Kidney (tissue), 22 donors: ENCODE data around the gene WWC2. TPM values are rescaled to one million over a fixed set of nuclear protein-coding genes. Genes with fewer than 3 reads are reported as not detected.

ENCODE experiments used
- DNase-seq, 5 donors: peaks; one replicate each; pipeline ENCODE4 v3.0.0-alpha.2; 2013 to 2020
- FAIRE-seq: peaks from 2 replicates; lab custom pipeline; 2012; peaks lifted over from hg19 to GRCh38; lab: Jason Lieb, UNC
- H3K27ac ChIP-seq, 2 donors: one replicate each; pipeline ENCODE4 v1.7.0; 2013; ENCODE audit warnings: low read depth in 2 of 2, low read length in 2 of 2, inconsistent platforms in 1 of 2
- H3K27me3 ChIP-seq: one replicate; pipeline ENCODE4 v1.7.1; 2013; ENCODE audit warnings: low read length, inconsistent platforms; ENCODE audit not compliant: control insufficient read depth, insufficient read depth
- H3K36me3 ChIP-seq, 3 donors: one replicate each; pipeline versions ENCODE4 v1.7.0 to v1.7.1; 2013; ENCODE audit warnings: low read length in 3 of 3, control low read depth in 1 of 3, inconsistent platforms in 1 of 3; ENCODE audit not compliant: insufficient read depth in 3 of 3, control insufficient read depth in 2 of 3
- H3K4me1 ChIP-seq, 3 donors: one replicate each; pipeline versions ENCODE4 v1.7.0 to v1.7.1; 2013; ENCODE audit warnings: low read length in 3 of 3, inconsistent platforms in 1 of 3, low read depth in 1 of 3; ENCODE audit not compliant: control insufficient read depth in 2 of 3, insufficient read depth in 2 of 3
- H3K4me3 ChIP-seq, 3 donors: one replicate each; pipeline versions ENCODE4 v1.7.0 to v1.8.1; 2013; ENCODE audit warnings: low read length in 3 of 3, control low read depth in 1 of 3, inconsistent platforms in 1 of 3
- H3K9ac ChIP-seq, 3 donors: one replicate each; pipeline versions ENCODE4 v1.7.0 to v1.7.1; 2013; ENCODE audit warnings: low read length in 3 of 3, control low read depth in 1 of 3, inconsistent platforms in 1 of 3
- H3K9me3 ChIP-seq, 3 donors: one replicate each; pipeline versions ENCODE4 v1.7.0 to v1.7.1; 2013; ENCODE audit warnings: low read length in 3 of 3, control low read depth in 1 of 3, inconsistent platforms in 1 of 3; ENCODE audit not compliant: control insufficient read depth in 2 of 3, insufficient read depth in 1 of 3
- intact Hi-C: fragments of 100-400 bp; cut with DNase I; formaldehyde crosslinking; loops from one replicate; pipeline ENCODE4 v1.11.1; 2022
- long read RNA-seq, 10 donors: library from polyadenylated mRNA in 1 of 10; unstranded in 1 of 10; transcript quantifications; one replicate each; pipeline ENCODE4 v2.0.0 and lab custom pipeline, GENCODE V29; 2021 to 2026
- polyA plus RNA-seq: library from polyadenylated mRNA; stranded (reverse); fragments of 350-450 nt; fragmentation: Illumina TruSeq; extraction: RNeasy Lipid Tissue Mini Kit (QIAGEN cat#74804); gene quantifications from one replicate; pipeline ENCODE4 v1.2.3, GENCODE V29; 2014; ENCODE audit warnings: low read depth, low replicate concordance; ENCODE audit not compliant: insufficient read depth
- total RNA-seq: library from RNA; stranded (reverse); fragmentation: NEBNext Ultra II Directional; extraction: Animal tissue kit (Norgen Biotek cat#: 25700); gene quantifications from one replicate; pipeline ENCODE4 v1.2.1, GENCODE V29; 2021
- TF ChIP-seq, protein P1 (sequence below): IDR thresholded peaks from 3 replicates; pipeline ENCODE4 v1.5.1; 2012; ENCODE audit warnings: mild to moderate bottlenecking, moderate library complexity, borderline replicate concordance; ENCODE audit not compliant: insufficient read depth; ENCODE audit errors: extremely low read depth
- donor health status: control.
- donor health status: control.
- donor health status: control.
- donor health status: control.
- donor health status: control.
- donor health status: DM: yes; HTN: yes; CAD: no.
- donor health status: Normal renal cell carcinoma (clear cell type).

WWC2 gene
- total RNA-seq, result 59.6 TPM
- polyA plus RNA-seq, result 10.1 TPM
- long read RNA-seq, donor 1, full-length matches to known transcripts, result 5 of 5 reads
- long read RNA-seq, donor 1, partial matches to known transcripts, result 0 of 5 reads
- long read RNA-seq, donor 1, other reads (novel, unspliced or antisense), result 0 of 5 reads
- long read RNA-seq, donor 2, full-length matches to known transcripts, result 2 of 12 reads
- long read RNA-seq, donor 2, partial matches to known transcripts, result 10 of 12 reads
- long read RNA-seq, donor 2, other reads (novel, unspliced or antisense), result 0 of 12 reads
- long read RNA-seq, donor 3, full-length matches to known transcripts, result 7 of 7 reads
- long read RNA-seq, donor 3, partial matches to known transcripts, result 0 of 7 reads
- long read RNA-seq, donor 3, other reads (novel, unspliced or antisense), result 0 of 7 reads
- long read RNA-seq, donor 4, full-length matches to known transcripts, result 5 of 5 reads
- long read RNA-seq, donor 4, partial matches to known transcripts, result 0 of 5 reads
- long read RNA-seq, donor 4, other reads (novel, unspliced or antisense), result 0 of 5 reads
- long read RNA-seq, donor 5, partial matches to known transcripts, result 0 of 1 reads
- long read RNA-seq, donor 5, other reads (novel, unspliced or antisense), result 0 of 1 reads
- long read RNA-seq, donor 6, full-length matches to known transcripts, result 2 of 2 reads
- long read RNA-seq, donor 6, partial matches to known transcripts, result 0 of 2 reads
- long read RNA-seq, donor 6, other reads (novel, unspliced or antisense), result 0 of 2 reads
- long read RNA-seq, donor 7, full-length matches to known transcripts, result 27 of 46 reads
- long read RNA-seq, donor 7, partial matches to known transcripts, result 11 of 46 reads
- long read RNA-seq, donor 7, other reads (novel, unspliced or antisense), result 8 of 46 reads
- long read RNA-seq, donor 8, partial matches to known transcripts, result 0 of 2 reads
- long read RNA-seq, donor 8, other reads (novel, unspliced or antisense), result 0 of 2 reads
- long read RNA-seq, donor 9, partial matches to known transcripts, result 0 of 1 reads
- long read RNA-seq, donor 9, other reads (novel, unspliced or antisense), result 0 of 1 reads
- long read RNA-seq, donor 10, full-length matches to known transcripts, result 4 of 21 reads
- long read RNA-seq, donor 10, partial matches to known transcripts, result 17 of 21 reads
- long read RNA-seq, donor 10, other reads (novel, unspliced or antisense), result 0 of 21 reads

DNA sequence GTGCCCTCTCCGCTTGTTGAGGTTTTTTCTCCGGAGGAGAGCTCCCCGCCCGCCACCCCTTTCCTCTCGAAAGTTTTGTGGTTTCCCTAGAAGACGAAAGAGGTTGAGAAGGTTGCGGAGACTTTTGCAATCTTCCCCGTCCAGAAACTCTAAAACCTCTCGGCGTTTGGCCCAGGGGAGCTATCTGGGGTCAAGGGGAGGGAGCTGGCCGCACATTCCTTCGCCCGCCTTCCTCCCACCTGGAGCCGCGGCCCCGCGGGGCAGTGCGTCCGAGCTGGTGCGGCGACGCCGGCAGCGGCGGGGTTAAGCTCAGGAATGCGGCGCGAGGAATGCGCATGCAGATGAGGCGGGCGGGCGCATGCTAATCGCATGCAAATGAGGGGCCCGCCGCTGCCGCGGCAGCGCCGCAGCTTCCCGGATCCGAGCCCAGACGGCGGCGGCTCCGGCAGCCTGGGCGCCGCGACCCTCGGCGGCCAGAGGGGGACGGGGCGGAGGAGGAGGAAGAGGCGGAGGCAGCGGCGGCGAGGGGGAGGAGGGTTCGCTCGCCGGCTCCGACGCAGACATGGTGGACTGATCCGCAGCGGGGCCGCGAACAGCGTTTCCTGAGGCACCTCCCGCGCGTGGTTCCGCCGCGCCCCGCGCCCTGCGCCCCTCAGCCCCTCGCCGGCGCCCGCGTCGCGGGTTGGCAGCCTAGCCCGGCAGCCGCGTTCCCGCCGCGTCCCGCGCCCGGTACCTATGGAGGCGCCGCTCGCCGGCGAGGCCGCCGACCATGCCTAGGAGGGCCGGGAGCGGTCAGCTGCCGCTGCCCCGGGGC is at the start of gene WWC2:
TSS of gene WWC2 (plus strand) at position 535 of the 814 bp plus-strand sequence. CDS start at position 770, 235 bp downstream.
- no peaks in the 10 kb centered on the region for H3K36me3 ChIP-seq

DNA sequence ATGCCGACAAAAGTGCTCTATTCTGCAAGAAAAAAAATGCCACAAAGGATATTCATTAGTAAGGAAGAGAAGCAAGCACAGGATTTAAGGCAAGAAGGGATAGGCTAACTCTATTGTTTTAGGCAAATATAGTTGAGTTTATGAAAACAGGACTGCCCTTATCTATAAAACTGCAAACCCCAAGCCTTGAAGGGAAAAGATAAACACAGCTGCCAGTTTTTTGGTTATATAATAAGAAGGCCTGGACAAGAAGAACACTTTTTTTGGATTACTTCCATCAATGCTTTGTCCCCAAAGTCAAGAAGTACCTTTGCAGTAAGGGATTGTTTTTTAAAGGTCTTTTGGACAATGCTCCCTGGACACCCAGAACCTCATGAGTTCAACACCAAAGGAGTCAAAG is 45.4 kb upstream of the WWC2 start:
- H3K9ac ChIP-seq, result no peak overlapping the region
- H3K4me3 ChIP-seq, result no peak overlapping the region
- peaks cover 0 to 5% (median 0%) of the 10 kb centered on the region in 3 donors for H3K9me3 ChIP-seq
- H3K4me1 ChIP-seq, result no peaks in the 10 kb centered on the region
- intact Hi-C loops, result no loop called here
- TF ChIP-seq, protein P1, sequence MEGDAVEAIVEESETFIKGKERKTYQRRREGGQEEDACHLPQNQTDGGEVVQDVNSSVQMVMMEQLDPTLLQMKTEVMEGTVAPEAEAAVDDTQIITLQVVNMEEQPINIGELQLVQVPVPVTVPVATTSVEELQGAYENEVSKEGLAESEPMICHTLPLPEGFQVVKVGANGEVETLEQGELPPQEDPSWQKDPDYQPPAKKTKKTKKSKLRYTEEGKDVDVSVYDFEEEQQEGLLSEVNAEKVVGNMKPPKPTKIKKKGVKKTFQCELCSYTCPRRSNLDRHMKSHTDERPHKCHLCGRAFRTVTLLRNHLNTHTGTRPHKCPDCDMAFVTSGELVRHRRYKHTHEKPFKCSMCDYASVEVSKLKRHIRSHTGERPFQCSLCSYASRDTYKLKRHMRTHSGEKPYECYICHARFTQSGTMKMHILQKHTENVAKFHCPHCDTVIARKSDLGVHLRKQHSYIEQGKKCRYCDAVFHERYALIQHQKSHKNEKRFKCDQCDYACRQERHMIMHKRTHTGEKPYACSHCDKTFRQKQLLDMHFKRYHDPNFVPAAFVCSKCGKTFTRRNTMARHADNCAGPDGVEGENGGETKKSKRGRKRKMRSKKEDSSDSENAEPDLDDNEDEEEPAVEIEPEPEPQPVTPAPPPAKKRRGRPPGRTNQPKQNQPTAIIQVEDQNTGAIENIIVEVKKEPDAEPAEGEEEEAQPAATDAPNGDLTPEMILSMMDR, result no peak
- no peaks in the 10 kb centered on the region for H3K36me3 ChIP-seq
- no peak overlapping the region for H3K27ac ChIP-seq
- DNase-seq (no peak), FAIRE-seq (no peak)
- H3K27me3 ChIP-seq, result no peaks in the 10 kb centered on the region

More for the DNA sequence above, at the start of gene WWC2:
- H3K4me3 ChIP-seq, result peak within 1 kb of the TSS; percentile 67 to 88 (median 79)
- peaks cover 4 to 12% (median 8%) of the 10 kb centered on the region in 3 donors for H3K4me1 ChIP-seq
- H3K9me3 ChIP-seq, result no peaks in the 10 kb centered on the region
- intact Hi-C loops, result no loop called here
- FAIRE-seq (no peak), DNase-seq (peak; percentile 95 to 98 (median 97))
- H3K9ac ChIP-seq, result peak within 1 kb of the TSS; percentile 44 to 88 (median 85)
- no peaks in the 10 kb centered on the region for H3K27me3 ChIP-seq
- H3K27ac ChIP-seq, result peak within 1 kb of the TSS; percentile 93 to 98
- TF ChIP-seq, protein P1, result peak; percentile 15

DNA sequence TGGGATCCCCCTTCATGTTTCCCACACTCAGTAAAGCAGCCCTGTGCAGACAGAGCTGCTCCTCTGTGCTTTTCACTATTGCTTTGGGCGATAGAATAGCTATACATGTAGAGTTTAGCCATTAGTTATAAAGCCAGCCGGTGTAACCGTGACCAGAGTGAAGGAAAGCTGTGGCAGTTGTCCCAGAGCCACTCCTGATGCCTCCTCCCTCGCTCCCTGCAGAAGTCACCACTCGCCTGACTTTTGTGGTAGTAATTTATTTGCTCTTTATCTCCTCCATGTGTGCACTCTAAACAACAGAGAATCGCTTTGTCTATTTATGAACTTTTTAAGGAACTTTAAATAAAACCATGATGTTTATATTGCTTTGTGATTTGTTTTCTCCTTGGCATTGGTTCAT is 41.8 kb upstream of the WWC2 start:
- intact Hi-C loops, result no loop called here
- no peaks in the 10 kb centered on the region for H3K27me3 ChIP-seq
- no peak overlapping the region for H3K9ac ChIP-seq
- FAIRE-seq (no peak), DNase-seq (peak in 2 of 5 donors; percentile 17 to 26)
- no peak overlapping the region for H3K27ac ChIP-seq
- H3K9me3 ChIP-seq, result peaks cover 0 to 5% (median 0%) of the 10 kb centered on the region in 3 donors
- no peak overlapping the region for H3K4me3 ChIP-seq
- TF ChIP-seq, protein P1, result no peak
- H3K36me3 ChIP-seq, result no peaks in the 10 kb centered on the region
- H3K4me1 ChIP-seq, result no peaks in the 10 kb centered on the region
